AG09309 (cell line): ENCODE results near the gene CSNK1G3.
"Not testable (repeated sequence)": the region's sequence is repeated elsewhere in the genome, so short reads cannot be mapped to it uniquely, and the experiment has no call there.

ENCODE experiments used
- DNase-seq: peaks from one replicate; pipeline ENCODE4 v3.0.0-alpha.2; 2010; ENCODE audit warnings: low read depth
- H3K4me3 ChIP-seq: 2 replicates; pipeline ENCODE4 v1.5.1; 2011; ENCODE audit warnings: mild to moderate bottlenecking, low read depth, low read length, moderate library complexity; ENCODE audit not compliant: control insufficient read depth
- CTCF ChIP-seq: IDR thresholded peaks from 2 replicates; pipeline ENCODE4 v1.5.1; 2011; ENCODE audit warnings: mild to moderate bottlenecking, low read depth, low read length, inconsistent platforms; ENCODE audit not compliant: insufficient read depth, control insufficient read depth; ENCODE audit errors: missing control alignments

Gene CSNK1G3

GRCh38 chr5:123511648-123512605 is at the start of gene CSNK1G3:
CSNK1G3 (plus strand) TSS chr5:123512177; CDS start chr5:123545664, 33,487 bp downstream.
- peak; percentile 94 for DNase-seq
- no peak for TF ChIP-seq CTCF
- peak within 1 kb of the TSS; percentile 74 for H3K4me3 ChIP-seq

GRCh38 chr5:123466839-123467238 is 45.1 kb upstream of the CSNK1G3 start:
- DNase-seq, result not testable (repeated sequence)

GRCh38 chr5:123471385-123471784 is 40.6 kb upstream of the CSNK1G3 start:
- H3K4me3 ChIP-seq, result no peak overlapping the region
- DNase-seq, result no peak
- no peak for TF ChIP-seq CTCF

More at GRCh38 chr5:123466839-123467238, 45.1 kb upstream of the CSNK1G3 start:
- not testable (repeated sequence) for H3K4me3 ChIP-seq

DNA sequence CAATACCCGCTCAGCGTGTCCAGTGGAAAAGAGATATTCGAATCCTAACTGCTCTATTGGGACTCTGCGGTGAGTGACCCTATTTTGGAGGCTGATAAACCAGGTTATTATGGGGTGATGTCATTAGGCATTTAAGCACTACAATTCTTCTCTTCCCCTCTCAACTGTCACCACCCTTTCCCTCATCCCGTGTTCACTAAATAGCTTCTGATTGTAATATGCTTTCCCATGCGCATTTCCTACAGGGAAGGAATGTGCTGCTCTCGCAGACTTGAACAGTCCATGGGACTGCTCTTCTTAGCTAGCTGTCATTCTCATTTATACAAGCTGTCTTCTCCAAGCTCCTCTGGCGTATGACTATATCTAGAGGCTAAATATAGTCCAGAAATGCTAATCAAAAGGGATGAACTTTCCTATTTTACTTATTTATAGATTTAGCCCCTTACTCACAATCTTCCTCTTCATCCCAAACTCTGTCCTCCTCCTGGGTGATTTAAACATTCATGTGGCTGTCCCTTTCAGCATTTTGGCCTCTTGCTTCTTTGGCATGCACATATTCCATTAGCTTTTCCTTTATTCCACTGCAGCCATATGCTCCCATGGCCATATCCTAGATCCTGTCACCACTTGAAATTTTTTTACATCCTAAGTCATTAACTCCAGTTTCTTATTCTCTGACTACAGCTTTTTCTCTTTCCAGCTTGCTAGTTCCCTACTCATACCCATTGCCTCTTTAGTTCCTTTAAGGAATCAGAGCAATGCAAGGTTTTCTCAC is 39.6 kb upstream of the CSNK1G3 start:
- DNase-seq, result no peak
- no peak overlapping the region for H3K4me3 ChIP-seq
- TF ChIP-seq CTCF, result no peak

GRCh38 chr5:123474228-123474627 is 37.7 kb upstream of the CSNK1G3 start:
- TF ChIP-seq CTCF, result no peak
- no peak overlapping the region for H3K4me3 ChIP-seq
- DNase-seq, result no peak

DNA sequence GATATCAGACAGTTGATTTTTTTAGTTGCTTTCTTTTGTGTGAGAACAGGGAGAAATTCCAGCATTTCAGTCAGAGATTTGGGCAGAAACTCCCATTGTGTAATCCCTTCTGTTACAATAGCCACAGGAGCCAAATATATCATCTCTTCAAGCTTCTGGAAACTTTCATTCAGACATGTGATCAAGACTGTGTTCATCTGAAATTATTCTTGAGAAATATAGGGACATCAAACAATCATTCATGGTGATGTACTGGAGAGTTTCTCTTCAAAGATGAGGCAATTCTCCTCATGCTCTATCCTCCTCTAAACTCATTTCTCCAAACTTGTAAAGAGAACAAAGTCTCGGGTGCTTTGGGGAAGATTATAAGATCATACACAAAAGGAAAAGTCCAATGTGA is 35.2 kb upstream of the CSNK1G3 start:
- TF ChIP-seq CTCF, result no peak
- no peak for DNase-seq
- H3K4me3 ChIP-seq, result no peak overlapping the region

DNA sequence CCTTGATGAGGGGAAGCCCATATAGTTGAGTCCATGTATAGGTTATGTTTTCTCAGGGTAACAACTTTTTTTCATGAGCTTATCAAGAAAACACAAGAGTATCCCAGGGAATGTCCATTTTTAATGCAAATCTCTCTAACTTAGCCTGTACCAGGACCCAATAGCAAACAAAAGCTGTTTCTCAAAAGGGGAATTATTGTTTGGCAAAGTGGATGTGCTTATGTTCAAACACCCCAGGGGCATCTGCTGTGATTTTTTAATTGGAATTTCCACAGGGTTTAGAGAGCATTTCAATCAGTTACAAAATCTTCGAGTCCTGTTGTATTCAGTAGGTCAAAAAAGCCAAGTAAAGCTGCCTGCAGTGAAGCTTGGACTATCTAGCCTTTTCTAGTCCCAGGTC is 33.4 kb upstream of the CSNK1G3 start:
- no peak for DNase-seq
- no peak overlapping the region for H3K4me3 ChIP-seq
- TF ChIP-seq CTCF, result no peak
